Measurements from ENCODE around the gene BCOR.

BCOR gene

GRCh38 chrX:40019541-40019940 is 78.2 kb downstream of the BCOR start:
- no peak for DNase-seq (ENCODE audit: low read depth in 2 of 2)

DNA sequence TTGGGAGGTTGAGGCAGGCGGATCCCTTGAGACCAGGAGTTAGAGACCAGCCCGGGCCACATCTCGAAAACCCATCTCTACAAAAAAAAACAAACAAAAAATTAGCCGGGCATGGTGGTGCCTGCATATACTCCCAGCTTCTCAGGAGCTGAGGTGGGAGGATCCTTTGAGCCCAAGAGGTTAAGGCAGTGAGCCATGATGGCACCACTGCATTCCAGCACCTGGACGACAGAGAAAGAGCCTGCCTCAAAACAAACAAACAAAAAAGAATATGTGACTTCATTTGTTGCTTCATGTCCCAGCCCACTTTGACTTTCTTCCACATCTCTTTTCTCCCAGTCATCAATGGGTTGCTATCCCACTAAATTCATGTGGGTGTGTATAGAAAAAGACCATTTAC is 79.7 kb downstream of the BCOR start:
- no peak for DNase-seq (ENCODE audit: low read depth in 2 of 2)

GRCh38 chrX:40016749-40017148 is 81.0 kb downstream of the BCOR start:
- DNase-seq (ENCODE audit: low read depth in 2 of 2) = no peak

- DNase-seq (ENCODE audit: low read depth in 2 of 2) = no peak
Measured at GRCh38 chrX:40015693-40016092, 82.1 kb downstream of the BCOR start.

GRCh38 chrX:40013266-40014195 is 84.2 kb downstream of the BCOR start:
- no peak for DNase-seq (ENCODE audit: low read depth in 2 of 2)

- DNase-seq (ENCODE audit: low read depth in 2 of 2) = no peak
Measured at GRCh38 chrX:40012868-40013265, 84.9 kb downstream of the BCOR start.

DNA sequence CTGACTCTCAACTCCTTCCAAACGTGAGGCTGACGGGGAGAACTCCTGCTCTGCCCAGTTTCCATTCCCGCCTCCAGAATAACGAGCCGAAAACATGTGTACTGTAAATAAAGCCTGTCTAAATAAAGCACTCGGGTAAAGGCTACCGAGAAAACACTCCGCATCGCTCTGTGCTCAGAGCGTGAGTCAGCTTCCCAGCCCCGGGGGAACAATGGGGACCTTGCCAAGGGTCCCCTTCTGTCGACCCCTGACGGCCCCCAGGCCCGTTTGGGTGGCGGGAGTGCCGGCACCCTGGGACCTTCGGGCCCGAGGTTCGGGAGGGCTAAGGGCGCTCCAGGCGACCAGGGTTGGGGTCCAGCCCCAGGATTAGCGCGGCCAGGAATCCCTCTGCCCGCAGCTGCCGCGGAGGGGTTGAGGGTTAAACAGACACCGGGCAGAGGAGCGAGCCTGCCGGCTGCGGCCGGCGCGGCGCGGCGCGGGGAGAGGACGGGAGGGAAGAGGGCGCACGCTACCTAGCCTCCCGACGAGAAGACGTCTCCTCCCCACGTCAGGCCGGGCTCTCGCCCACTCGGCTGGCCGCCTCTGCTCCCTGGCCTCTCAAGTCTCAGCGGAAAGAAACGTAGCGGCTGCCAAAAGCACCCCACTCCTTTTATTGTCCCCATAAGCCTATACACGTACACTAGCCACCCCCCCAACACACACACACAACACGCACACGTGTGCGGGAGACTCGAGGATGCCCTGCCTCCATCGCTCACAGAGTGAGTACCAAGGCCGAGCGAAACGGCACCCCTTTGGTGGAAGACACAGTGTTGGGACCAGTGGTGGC is 85.5 kb downstream of the BCOR start:
- DNase-seq (ENCODE audit: low read depth in 2 of 2) = no peak

DNA sequence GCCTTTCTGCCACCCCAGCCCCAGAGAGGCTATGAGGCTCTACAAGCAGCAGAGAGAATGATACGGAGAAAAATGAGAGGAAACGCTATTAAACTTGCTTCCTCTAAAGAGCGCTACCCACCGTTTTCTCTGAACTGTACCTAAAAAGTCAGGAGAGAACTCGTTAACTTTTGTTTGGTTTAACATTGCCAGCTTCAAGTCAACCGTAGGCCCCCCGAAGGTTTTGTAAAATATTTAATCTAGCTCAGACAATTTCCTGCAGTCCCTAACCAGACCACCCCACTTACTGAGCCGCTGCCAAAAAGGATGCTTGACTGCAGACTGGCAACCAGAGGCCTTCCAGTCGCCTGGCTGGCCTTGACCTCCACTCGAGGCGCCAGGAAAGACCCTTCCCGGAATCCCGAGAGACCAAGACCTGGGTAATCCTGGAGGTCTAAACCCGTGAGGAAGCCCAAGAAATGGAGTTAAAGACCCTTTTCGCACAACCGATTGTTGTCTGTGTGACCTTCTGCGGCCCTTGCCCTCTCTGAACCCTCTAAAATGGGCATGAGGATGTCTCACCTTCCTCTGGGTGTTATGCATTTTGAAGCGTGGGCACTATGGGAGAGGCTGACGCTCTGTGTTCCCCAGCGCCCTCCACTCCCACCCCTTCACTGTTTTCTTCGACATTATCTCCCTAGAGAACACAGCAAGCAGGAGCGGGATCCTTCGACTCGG is 86.3 kb downstream of the BCOR start:
- no peak for DNase-seq (ENCODE audit: low read depth in 2 of 2)

- no peak for DNase-seq (ENCODE audit: low read depth in 2 of 2)
Measured at GRCh38 chrX:40010550-40011321, 87.0 kb downstream of the BCOR start.

- DNase-seq (ENCODE audit: low read depth in 2 of 2) = no peak
Measured at GRCh38 chrX:40009890-40010289, 87.9 kb downstream of the BCOR start.

GRCh38 chrX:40009462-40009851 is 88.3 kb downstream of the BCOR start:
- no peak for DNase-seq (ENCODE audit: low read depth in 2 of 2)

DNA sequence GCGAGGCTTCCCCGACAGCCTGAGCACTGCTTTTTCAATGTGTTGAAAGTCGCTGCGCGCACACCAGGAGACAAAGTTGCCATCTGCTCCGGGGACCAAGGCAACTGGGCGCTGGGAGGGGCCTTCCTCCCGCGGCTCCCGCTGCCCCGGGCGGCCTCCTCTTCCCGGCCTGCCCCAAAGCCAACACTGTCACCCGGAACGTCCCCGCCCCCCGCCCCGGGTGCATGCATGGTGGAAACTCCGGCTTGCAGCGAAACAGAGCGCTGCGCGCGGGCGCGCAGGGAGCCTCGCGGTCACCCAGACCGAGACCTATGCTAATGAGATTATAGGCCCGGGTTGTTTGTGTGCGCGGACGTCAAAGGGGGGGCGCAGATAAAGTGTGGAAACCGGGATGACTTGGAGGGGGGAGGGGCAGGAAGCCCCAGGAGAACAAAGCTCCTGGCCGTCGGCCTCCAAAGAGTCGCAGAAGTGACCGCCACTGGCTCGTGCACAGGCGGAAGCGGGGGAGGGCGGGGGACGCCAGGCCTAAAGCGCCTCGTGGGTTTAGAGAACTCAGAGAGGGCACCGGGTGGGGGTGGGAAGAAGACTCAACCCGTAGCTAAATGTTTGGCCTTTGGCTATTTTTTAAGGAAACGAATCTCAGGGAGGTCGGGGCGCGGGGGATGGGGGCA is 88.8 kb downstream of the BCOR start:
- DNase-seq (ENCODE audit: low read depth in 2 of 2) = no peak

- no peak for DNase-seq (ENCODE audit: low read depth in 2 of 2)
Measured at GRCh38 chrX:40007756-40008705, 89.7 kb downstream of the BCOR start.

DNA sequence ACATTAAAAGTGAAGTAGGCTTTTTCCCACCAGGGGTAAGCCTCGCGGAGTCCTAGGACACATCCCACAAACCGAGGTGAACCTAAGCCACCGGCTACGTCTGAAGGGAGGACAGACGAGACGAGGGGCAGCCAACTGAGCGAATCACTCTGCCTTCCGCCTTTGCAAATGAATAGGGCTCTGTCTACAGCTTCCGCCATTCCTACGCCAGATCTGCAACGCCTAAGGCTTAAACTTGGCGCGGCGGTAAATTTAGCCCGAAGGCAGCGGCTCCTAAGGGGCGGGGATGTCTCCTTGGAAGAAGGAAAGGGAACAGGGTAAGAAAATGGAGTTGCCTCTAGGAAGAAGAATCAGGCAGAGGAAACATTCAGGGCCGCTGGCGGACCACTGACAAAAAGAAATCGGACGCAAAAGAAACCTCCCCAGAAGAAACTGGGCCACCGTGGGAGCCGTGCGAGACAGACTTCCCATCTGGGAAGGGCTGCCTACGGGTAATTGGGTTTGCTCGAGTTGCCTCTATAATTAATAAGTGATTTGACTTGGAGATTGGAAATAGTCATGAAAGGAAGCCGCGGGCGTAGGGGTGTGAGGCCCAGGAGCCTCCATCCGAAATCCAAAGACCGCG is 90.5 kb downstream of the BCOR start:
- no peak for DNase-seq (ENCODE audit: low read depth in 2 of 2)

- DNase-seq (ENCODE audit: low read depth in 2 of 2) = no peak
Measured at GRCh38 chrX:40006106-40007017, 91.4 kb downstream of the BCOR start.

- no peak for DNase-seq (ENCODE audit: low read depth in 2 of 2)
Measured at GRCh38 chrX:40005292-40006011, 92.3 kb downstream of the BCOR start.

DNA sequence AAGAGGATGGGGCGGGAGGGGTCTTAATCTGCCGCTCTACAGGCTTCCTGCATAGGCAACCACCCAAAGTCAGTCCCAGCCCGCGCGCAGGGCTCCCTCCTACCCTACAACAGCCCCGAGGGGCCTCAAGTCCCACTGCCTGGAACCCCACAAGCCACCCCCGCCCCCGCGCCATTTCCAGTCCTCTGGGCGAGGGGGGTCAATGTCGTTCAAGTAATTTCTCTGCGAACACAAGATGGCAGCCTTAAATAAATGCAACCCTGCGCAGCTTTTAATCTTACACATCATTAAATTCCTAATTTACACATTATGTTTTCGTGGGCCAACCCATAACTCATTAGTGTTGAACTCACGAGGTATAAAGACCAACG is 92.9 kb downstream of the BCOR start:
- no peak for DNase-seq (ENCODE audit: low read depth in 2 of 2)

GRCh38 chrX:40004246-40004535 is 93.6 kb downstream of the BCOR start:
- DNase-seq (ENCODE audit: low read depth in 2 of 2) = no peak
